H1 (cell line): Measurements from ENCODE around the gene ACP2. TPM values are rescaled to one million over a fixed set of nuclear protein-coding genes. Genes with fewer than 3 reads are reported as not detected.

Experiments
- CTCF ChIA-PET: fragments of 300-600 bp; sonication (Branson Sonifier 250); formaldehyde crosslinking; loops from one replicate; lab custom pipeline; 2021; ENCODE audit not compliant: partially characterized antibody; lab: Charles Lee
- POLR2A ChIA-PET: fragments of 300-600 bp; sonication (Branson Sonifier 250); formaldehyde crosslinking; loops from one replicate; lab custom pipeline; 2021; ENCODE audit warnings: inconsistent platforms; ENCODE audit not compliant: partially characterized antibody; lab: Charles Lee
- DNase-seq, 2 experiments: peaks; one replicate each; pipeline versions ENCODE4 v3.0.0 to v3.0.0-alpha.2; 2010 to 2022; ENCODE audit warnings: low spot score in 2 of 2, low read depth in 1 of 2, mixed read lengths in 1 of 2
- FAIRE-seq: peaks from 2 replicates; lab custom pipeline; 2011; peaks lifted over from hg19 to GRCh38; lab: Jason Lieb, UNC
- H2AFZ ChIP-seq: 2 replicates; pipeline ENCODE4 v1.8.1; 2012; ENCODE audit warnings: low read length, inconsistent platforms
- H2AK5ac ChIP-seq: 2 replicates; pipeline ENCODE4 v1.6.1; 2013; ENCODE audit warnings: low read depth, low read length
- H2BK120ac ChIP-seq: replicated peaks from 2 replicates; pipeline ENCODE3; 2013; ENCODE audit warnings: low read depth, low read length, inconsistent platforms
- H2BK12ac ChIP-seq: 2 replicates; pipeline ENCODE4 v1.6.1; 2013; ENCODE audit warnings: low read depth, low read length
- H2BK15ac ChIP-seq: 2 replicates; pipeline ENCODE4 v1.6.1; 2013; ENCODE audit warnings: low read length
- H2BK20ac ChIP-seq: 2 replicates; pipeline ENCODE4 v1.6.1; 2013; ENCODE audit warnings: low read length
- H2BK5ac ChIP-seq: 2 replicates; pipeline ENCODE4 v1.6.1; 2013; ENCODE audit warnings: low read depth, low read length
- H3K14ac ChIP-seq: 2 replicates; pipeline ENCODE4 v1.6.1; 2013; ENCODE audit warnings: inconsistent platforms; ENCODE audit not compliant: insufficient read length
- H3K18ac ChIP-seq: 2 replicates; pipeline ENCODE4 v1.6.1; 2013; ENCODE audit warnings: low read length; ENCODE audit errors: extremely low read depth
- H3K23ac ChIP-seq: 2 replicates; pipeline ENCODE4 v1.6.1; 2013; ENCODE audit warnings: inconsistent platforms; ENCODE audit not compliant: insufficient read length
- H3K23me2 ChIP-seq: 2 replicates; pipeline ENCODE4 v1.6.1; 2013; ENCODE audit warnings: low read depth, low read length
- H3K27ac ChIP-seq: 2 replicates; pipeline ENCODE4 v1.6.1; 2011; ENCODE audit warnings: low read depth, low read length, inconsistent platforms
- H3K27me3 ChIP-seq, 4 experiments: replicated peaks in 1 of 4; 1 replicate in 1 of 4; 2 replicates in 3 of 4; pipeline versions ENCODE4 v1.6.1 to v1.8.1; 2011 to 2013; ENCODE audit warnings: low read length in 3 of 4, mild to moderate bottlenecking in 3 of 4, inconsistent platforms in 2 of 4, mixed read lengths in 2 of 4, moderate library complexity in 1 of 4; ENCODE audit not compliant: control insufficient read depth in 3 of 4, insufficient read depth in 3 of 4; ENCODE audit errors: extremely low read depth in 1 of 4
- H3K36me3 ChIP-seq, 4 experiments: 2 replicates each; pipeline versions ENCODE4 v1.6.1 to v1.8.1; 2011 to 2013; ENCODE audit warnings: mild to moderate bottlenecking in 4 of 4, low read length in 3 of 4, moderate library complexity in 2 of 4, control low read depth in 1 of 4, inconsistent platforms in 1 of 4; ENCODE audit not compliant: insufficient read depth in 4 of 4, control insufficient read depth in 2 of 4
- H3K4ac ChIP-seq: replicated peaks from 2 replicates; pipeline ENCODE3; 2013; ENCODE audit warnings: low read length, low read depth, mixed read lengths, inconsistent platforms; ENCODE audit not compliant: insufficient read length
- H3K4me1 ChIP-seq, 4 experiments: replicated peaks in 1 of 4; 1 replicate in 1 of 4; 2 replicates in 3 of 4; pipeline versions ENCODE4 v1.6.1 to v1.8.1; 2011 to 2013; ENCODE audit warnings: low read length in 3 of 4, inconsistent platforms in 2 of 4, mixed read lengths in 1 of 4; ENCODE audit not compliant: insufficient read depth in 4 of 4, control insufficient read depth in 3 of 4
- H3K4me2 ChIP-seq, 2 experiments: 2 replicates each; pipeline versions ENCODE4 v1.6.1 to v1.8.1; 2011 to 2013; ENCODE audit warnings: low read depth in 2 of 2, low read length in 2 of 2, control low read depth in 1 of 2, inconsistent platforms in 1 of 2, mild to moderate bottlenecking in 1 of 2; ENCODE audit not compliant: insufficient read depth in 1 of 2
- H3K4me3 ChIP-seq, 4 experiments: fragments of 200-600, 300-600 bp in 1 of 4; sonication (generic), shearing (Covaris generic), sonication (Bioruptor Twin) in 1 of 4; 2 replicates each; pipeline versions ENCODE4 v1.5.1 to v1.8.1; 2011 to 2016; ENCODE audit warnings: low read length in 4 of 4, low read depth in 3 of 4, control low read depth in 2 of 4, inconsistent platforms in 2 of 4, mild to moderate bottlenecking in 2 of 4, mixed read lengths in 1 of 4, moderate library complexity in 1 of 4; ENCODE audit not compliant: insufficient read depth in 2 of 4; ENCODE audit errors: extremely low read depth in 1 of 4
- H3K56ac ChIP-seq: replicated peaks from 2 replicates; pipeline ENCODE3; 2013; ENCODE audit warnings: low read depth, mild to moderate bottlenecking, mixed read lengths, low read length, inconsistent platforms; ENCODE audit not compliant: insufficient read length
- H3K79me1 ChIP-seq: 2 replicates; pipeline ENCODE4 v1.6.1; 2013; ENCODE audit warnings: low read depth, low read length, control low read depth
- H3K79me2 ChIP-seq, 2 experiments: 2 replicates each; pipeline versions ENCODE4 v1.6.1 to v1.8.1; 2012 to 2013; ENCODE audit warnings: low read length in 2 of 2, mild to moderate bottlenecking in 2 of 2, inconsistent platforms in 1 of 2; ENCODE audit not compliant: insufficient read depth in 2 of 2, control insufficient read depth in 1 of 2
- H3K9ac ChIP-seq, 4 experiments: replicated peaks in 1 of 4; 1 replicate in 1 of 4; 2 replicates in 3 of 4; pipeline versions ENCODE4 v1.6.1 to v1.8.1; 2011 to 2013; ENCODE audit warnings: low read depth in 3 of 4, low read length in 3 of 4, control low read depth in 2 of 4, mild to moderate bottlenecking in 2 of 4, moderate library complexity in 2 of 4, inconsistent platforms in 1 of 4; ENCODE audit errors: extremely low read depth in 1 of 4
- H3K9me3 ChIP-seq, 2 experiments: 2 replicates each; pipeline versions ENCODE4 v1.6.1 to v1.8.1; 2012 to 2013; ENCODE audit warnings: mild to moderate bottlenecking in 2 of 2, moderate library complexity in 2 of 2, control low read depth in 1 of 2, inconsistent platforms in 1 of 2, low read depth in 1 of 2, low read length in 1 of 2, mixed read lengths in 1 of 2; ENCODE audit not compliant: insufficient read depth in 2 of 2
- H4K20me1 ChIP-seq, 2 experiments: replicated peaks in 1 of 2; 2 replicates each; pipeline versions ENCODE3 to v1.8.1; 2011 to 2013; ENCODE audit warnings: inconsistent platforms in 2 of 2, low read length in 2 of 2, mild to moderate bottlenecking in 1 of 2; ENCODE audit not compliant: insufficient read depth in 2 of 2, control insufficient read depth in 1 of 2
- H4K5ac ChIP-seq: 2 replicates; pipeline ENCODE4 v1.6.1; 2013; ENCODE audit warnings: low read length, low read depth, mixed read lengths, inconsistent platforms; ENCODE audit not compliant: insufficient read length
- H4K8ac ChIP-seq: 2 replicates; pipeline ENCODE4 v1.8.0; 2013; ENCODE audit warnings: mild to moderate bottlenecking, moderate library complexity, low read length, inconsistent platforms; ENCODE audit not compliant: insufficient read depth; ENCODE audit errors: extremely low read depth
- H4K91ac ChIP-seq: replicated peaks from 2 replicates; pipeline ENCODE3; 2013; ENCODE audit warnings: low read length, mixed read lengths, inconsistent platforms; ENCODE audit not compliant: insufficient read length
- CHD2 ChIP-seq: IDR thresholded peaks from 2 replicates; pipeline ENCODE4 v1.6.1; 2012; ENCODE audit warnings: low read length, improper control_type of control experiment
- GABPA ChIP-seq: IDR thresholded peaks from 2 replicates; pipeline ENCODE4 v1.6.1; 2011; ENCODE audit warnings: mild to moderate bottlenecking, low read length, moderate library complexity, borderline replicate concordance; ENCODE audit not compliant: insufficient read depth
- JUND ChIP-seq: IDR thresholded peaks from 2 replicates; pipeline ENCODE4 v1.6.1; 2011; ENCODE audit warnings: mild to moderate bottlenecking, improper control_type of control experiment, low read length
- NANOG ChIP-seq: IDR thresholded peaks from 2 replicates; pipeline ENCODE4 v1.6.1; 2011; ENCODE audit warnings: low read length, low read depth, mild to moderate bottlenecking, inconsistent platforms; ENCODE audit not compliant: insufficient read depth, poor library complexity, severe bottlenecking
- SIN3A ChIP-seq, 2 experiments: IDR thresholded peaks in 1 of 2; conservative IDR thresholded peaks in 1 of 2; 2 replicates each; pipeline ENCODE4 v1.6.1; 2011 to 2012; ENCODE audit warnings: low read length in 2 of 2, improper control_type of control experiment in 1 of 2, low read depth in 1 of 2, mild to moderate bottlenecking in 1 of 2
- SP1 ChIP-seq: IDR thresholded peaks from 2 replicates; pipeline ENCODE4 v1.6.1; 2011; ENCODE audit warnings: low read depth, low read length
- TAF7 ChIP-seq: optimal IDR thresholded peaks from 2 replicates; pipeline ENCODE3; 2011; ENCODE audit warnings: low read depth, mild to moderate bottlenecking, inconsistent platforms, low read length, moderate library complexity, borderline replicate concordance
- WGBS, 2 experiments: shearing (Covaris generic) in 1 of 2; methylation state at CpG; one replicate each; pipeline versions ENCODE4 v1.1.6 to v1.1.7; 2013 to 2015; ENCODE audit warnings: low lambda C conversion rate in 2 of 2, mixed read lengths in 2 of 2, inconsistent platforms in 1 of 2, low coverage in 1 of 2, missing lambda C conversion rate in 1 of 2; ENCODE audit not compliant: insufficient replicate concordance in 2 of 2, insufficient coverage in 1 of 2, insufficient read length in 1 of 2; ENCODE audit errors: extremely low coverage in 1 of 2, missing lambda C conversion rate in 1 of 2; 5-methylcytosine and 5-hydroxymethylcytosine counted together
- polyA plus RNA-seq, 7 experiments: library from polyadenylated mRNA; depleted of rRNA in 3 of 7; stranded (reverse) in 5 of 7; unstranded in 2 of 7; fragments of >200 nt in 5 of 7; fragments of 200-250 nt in 2 of 7; gene quantifications; 1 replicate in 5 of 7; 2 replicates in 1 of 7; 4 replicates in 1 of 7; pipeline versions ENCODE4 v1.2.1 to v1.2.3, GENCODE V29; 2011 to 2013; ENCODE audit warnings: missing spikeins in 2 of 7, mixed read lengths in 2 of 7
- total RNA-seq: library from RNA; stranded (reverse); fragmentation: NEBNext Ultra II Directional; extraction: Animal tissue kit (Norgen Biotek cat#: 25700); gene quantifications from 2 replicates; pipeline ENCODE4 v1.2.1, GENCODE V29; 2021
- TF ChIP-seq, protein P1 (sequence below): IDR thresholded peaks from 2 replicates; pipeline ENCODE4 v1.6.1; 2012; ENCODE audit warnings: inconsistent platforms

The ACP2 gene
- total and polyA plus RNA-seq, 2 of the 8 experiments (the other 6 are each of a cell fraction or from before 2014, with no cell fraction given): 17.8 to 19.8 TPM

DNA sequence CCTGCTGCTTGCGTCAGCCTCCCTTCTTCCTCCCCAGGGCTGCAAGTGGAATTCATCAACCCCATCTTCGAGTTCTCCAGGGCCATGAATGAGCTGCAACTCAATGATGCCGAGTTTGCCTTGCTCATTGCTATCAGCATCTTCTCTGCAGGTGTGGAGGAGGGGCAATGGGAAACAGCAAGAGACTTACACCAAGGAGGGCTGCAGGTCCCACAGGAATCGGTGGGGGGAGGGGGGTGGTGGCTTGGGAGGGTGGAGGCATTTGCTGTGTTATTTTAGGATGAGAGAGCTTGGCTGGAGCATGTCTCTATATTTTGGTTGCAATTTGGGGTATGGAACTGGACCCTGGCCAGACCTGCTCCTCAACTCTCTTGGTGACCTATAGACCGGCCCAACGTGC is 19.3 kb upstream of the ACP2 start:
- H3K4me1 ChIP-seq: peaks cover 14 to 25% (median 17%) of the 10 kb centered on the region in 4 experiments
- no peak overlapping the region for H3K4ac ChIP-seq
- H2AK5ac ChIP-seq: 0 out of 2 replicates have a peak overlapping the region, but pooled peaks have one; percentile 20
- no peak for TF ChIP-seq TAF7
- TF ChIP-seq, protein P1, sequence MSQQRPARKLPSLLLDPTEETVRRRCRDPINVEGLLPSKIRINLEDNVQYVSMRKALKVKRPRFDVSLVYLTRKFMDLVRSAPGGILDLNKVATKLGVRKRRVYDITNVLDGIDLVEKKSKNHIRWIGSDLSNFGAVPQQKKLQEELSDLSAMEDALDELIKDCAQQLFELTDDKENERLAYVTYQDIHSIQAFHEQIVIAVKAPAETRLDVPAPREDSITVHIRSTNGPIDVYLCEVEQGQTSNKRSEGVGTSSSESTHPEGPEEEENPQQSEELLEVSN: no peak
- TF ChIP-seq GABPA: no peak
- 0 out of 2 replicates have a peak, but pooled peaks have one; percentile 22 for TF ChIP-seq SP1
- TF ChIP-seq CHD2: no peak
- no peak for TF ChIP-seq NANOG
- no peak for TF ChIP-seq JUND
- no peak for TF ChIP-seq SIN3A (conservative IDR thresholded peaks at IDR 0.05 in 1 of 2, IDR thresholded peaks at IDR 0.05 in 1 of 2; ENCODE audit: low read depth in 1 of 2, low read length in 2 of 2)
- H2BK12ac ChIP-seq: peak overlapping the region; percentile 88; the same call in 1 of the 2 replicates
- no peak overlapping the region for H4K91ac ChIP-seq
- peak overlapping the region; percentile 89; the same call in 1 of the 2 replicates for H3K18ac ChIP-seq
- 51% methylated on average over 6 of the region's 6 CpGs; no CpG with 5 or more reads in 1 of the 2 experiments for WGBS, 2 experiments
- no peak overlapping the region for H3K14ac ChIP-seq
- POLR2A ChIA-PET: interaction anchor here (0.8 to 3.1 kb wide), 12 partner anchors 9 to 170 kb away, joined by 3 to 35 read pairs (median 4); partner anchors contain the start of genes DDB2, NR1H3 and PACSIN3
- H4K8ac ChIP-seq: no peak overlapping the region
- H2BK20ac ChIP-seq: peak overlapping the region; percentile 69; the same call in 1 of the 2 replicates
- peaks cover 15% of the 10 kb centered on the region for H3K79me1 ChIP-seq
- H2BK15ac ChIP-seq: no peak overlapping the region
- H3K9me3 ChIP-seq: no peaks in the 10 kb centered on the region
- peak overlapping the region in 1 of 4 experiments; percentile 4; a peak in 1 of 7 replicates for H3K9ac ChIP-seq
- no peak overlapping the region for H3K56ac ChIP-seq
- FAIRE-seq (no peak), DNase-seq (no peak)
- no peak overlapping the region; the same call in 1 of the 2 replicates for H3K27ac ChIP-seq
- peaks cover 8 to 13% of the 10 kb centered on the region in 2 experiments for H4K20me1 ChIP-seq
- CTCF ChIA-PET: interaction anchor here (0.6 to 3.2 kb wide), 9 partner anchors 9 to 90 kb away, joined by 3 to 36 read pairs (median 4); partner anchors contain the start of gene NR1H3
- H2BK120ac ChIP-seq: no peak overlapping the region
- H4K5ac ChIP-seq: peak overlapping the region; percentile 4
- peak overlapping the region; percentile 89 to 99 for H3K4me2 ChIP-seq
- H3K27me3 ChIP-seq: no peaks in the 10 kb centered on the region
- H3K4me3 ChIP-seq: peak overlapping the region in 1 of 4 experiments; percentile 93; a peak in 3 of 8 replicates
- H3K79me2 ChIP-seq: peaks cover 0 to 25% of the 10 kb centered on the region in 2 experiments; a peak in 3 of 4 replicates
- H3K23me2 ChIP-seq: peaks cover 13% of the 10 kb centered on the region
- H3K36me3 ChIP-seq: no peaks in the 10 kb centered on the region
- no peak overlapping the region for H3K23ac ChIP-seq
- H2BK5ac ChIP-seq: peak overlapping the region; percentile 98; the same call in 1 of the 2 replicates
- H2AFZ ChIP-seq: no peak overlapping the region
